Erythroblast (primary cell): ENCODE measurements around the gene TRAF1.

Source experiments
- DNase-seq, 2 experiments: peaks; one replicate each; lab custom pipeline; 2025; lab: John Stamatoyannopoulos, UW
- GATA1 ChIP-seq: IDR thresholded peaks from 2 replicates; pipeline ENCODE4 v1.6.1; 2011; ENCODE audit warnings: low read depth, mild to moderate bottlenecking, control low read depth, low read length, moderate library complexity
- POLR2A ChIP-seq: IDR thresholded peaks from 2 replicates; pipeline ENCODE4 v1.6.1; 2011; ENCODE audit warnings: mild to moderate bottlenecking, low read length

The TRAF1 gene

GRCh38 chr9:120948824-120949223 lies 22.2 kb upstream of the TRAF1 start:
- DNase-seq, result no peak
- TF ChIP-seq POLR2A, result no peak
- TF ChIP-seq GATA1, result no peak

GRCh38 chr9:120947222-120947621 lies 20.6 kb upstream of the TRAF1 start:
- no peak for DNase-seq
- no peak for TF ChIP-seq POLR2A

- DNase-seq, result no peak
- TF ChIP-seq POLR2A (no peak), GATA1 (no peak)
Observed at GRCh38 chr9:120946259-120946658, 19.7 kb upstream of the TRAF1 start.

DNA sequence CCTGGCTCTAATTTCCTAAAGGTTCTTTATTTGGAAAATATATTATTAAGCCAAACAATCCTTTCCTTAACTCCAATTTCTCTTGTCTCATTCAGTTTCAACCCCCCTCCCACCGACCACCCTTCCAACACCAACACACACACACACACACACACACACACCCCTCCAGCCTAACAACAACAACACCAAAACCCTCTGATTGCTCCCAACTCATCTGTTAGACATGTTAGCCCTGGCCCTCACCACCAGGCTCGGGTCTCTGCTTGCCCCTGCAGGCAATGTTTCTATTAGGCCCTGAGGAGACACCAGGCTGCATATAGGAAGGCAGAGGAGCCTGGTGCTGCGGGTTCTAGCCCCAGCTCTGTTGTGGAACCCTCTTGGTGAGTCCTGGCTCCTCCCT lies 18.4 kb upstream of the TRAF1 start:
- TF ChIP-seq GATA1 (no peak), POLR2A (no peak)
- DNase-seq, result no peak

- no peak for DNase-seq
- TF ChIP-seq GATA1 (no peak), POLR2A (no peak)
Observed at GRCh38 chr9:120944434-120944843, 17.8 kb upstream of the TRAF1 start.

DNA sequence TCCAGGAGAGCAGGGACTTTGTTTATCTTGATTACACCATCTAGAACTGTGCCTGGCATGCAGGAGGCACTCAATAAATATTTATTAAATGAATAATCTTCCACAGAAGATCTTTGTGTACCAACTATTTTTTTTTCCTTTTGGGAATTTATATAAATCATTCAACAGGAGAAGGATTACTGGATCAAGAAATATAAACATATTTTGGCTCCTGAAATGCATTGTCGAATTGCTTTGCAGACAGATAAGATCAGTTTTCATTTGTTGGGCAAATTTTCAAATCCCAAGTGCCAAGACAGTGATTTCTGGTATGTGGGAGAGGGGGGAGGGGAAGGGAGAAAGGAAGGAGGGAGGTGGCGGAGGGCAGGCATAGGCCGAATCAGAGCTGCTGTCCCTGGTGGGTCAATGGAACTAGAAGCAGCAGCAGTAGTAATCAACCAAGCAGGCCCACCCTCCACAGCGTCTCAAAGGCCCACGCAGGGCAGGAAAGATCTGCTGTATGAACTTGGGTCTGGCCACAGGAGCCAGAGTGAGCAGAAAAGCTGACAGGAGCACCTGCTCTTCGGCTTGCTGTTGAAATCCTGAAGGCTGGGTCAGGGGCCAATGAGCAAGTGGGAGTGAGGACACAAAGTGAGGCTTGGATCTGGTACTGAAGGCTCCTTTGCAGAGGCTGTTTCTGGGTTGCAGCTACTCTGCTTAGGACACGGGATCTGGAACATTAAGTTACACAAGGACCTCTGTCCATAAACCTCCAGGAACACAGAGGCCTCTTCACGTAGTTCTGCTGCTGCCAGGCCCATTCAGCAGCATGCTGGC lies 15.8 kb upstream of the TRAF1 start:
- DNase-seq, result no peak
- TF ChIP-seq GATA1 (no peak), POLR2A (no peak)

- TF ChIP-seq GATA1 (no peak), POLR2A (no peak)
- no peak for DNase-seq
Observed at GRCh38 chr9:120941046-120941770, 14.6 kb upstream of the TRAF1 start.

GRCh38 chr9:120940573-120940972 lies 14.0 kb upstream of the TRAF1 start:
- TF ChIP-seq GATA1 (no peak), POLR2A (no peak)
- no peak for DNase-seq

- no peak for TF ChIP-seq POLR2A
- no peak for TF ChIP-seq GATA1
- DNase-seq, result no peak
Observed at GRCh38 chr9:120938851-120939250, 12.3 kb upstream of the TRAF1 start.

GRCh38 chr9:120937596-120937995 lies 11.0 kb upstream of the TRAF1 start:
- no peak for DNase-seq
- TF ChIP-seq GATA1 (no peak), POLR2A (no peak)

GRCh38 chr9:120937127-120937526 lies 10.5 kb upstream of the TRAF1 start:
- no peak for DNase-seq
- no peak for TF ChIP-seq GATA1
- TF ChIP-seq POLR2A, result no peak

DNA sequence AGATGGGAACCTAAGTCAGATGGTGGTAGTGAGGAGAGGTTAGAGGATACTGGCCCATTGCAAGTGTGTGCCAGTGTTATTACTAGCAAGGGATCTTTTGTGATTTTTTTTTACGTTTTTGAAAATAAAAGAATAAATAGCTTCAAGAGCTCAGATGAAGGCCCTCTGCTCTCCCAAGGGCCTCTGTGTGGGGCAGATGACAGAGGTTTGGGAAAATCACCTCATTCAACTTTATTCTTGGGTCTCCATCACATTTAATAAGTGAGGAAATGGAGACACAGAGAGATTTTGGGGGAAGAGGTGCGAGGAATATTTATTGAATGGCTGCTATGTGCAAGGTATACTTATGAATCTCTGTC lies 10.1 kb upstream of the TRAF1 start:
- DNase-seq, result no peak
- no peak for TF ChIP-seq GATA1
- TF ChIP-seq POLR2A, result no peak

DNA sequence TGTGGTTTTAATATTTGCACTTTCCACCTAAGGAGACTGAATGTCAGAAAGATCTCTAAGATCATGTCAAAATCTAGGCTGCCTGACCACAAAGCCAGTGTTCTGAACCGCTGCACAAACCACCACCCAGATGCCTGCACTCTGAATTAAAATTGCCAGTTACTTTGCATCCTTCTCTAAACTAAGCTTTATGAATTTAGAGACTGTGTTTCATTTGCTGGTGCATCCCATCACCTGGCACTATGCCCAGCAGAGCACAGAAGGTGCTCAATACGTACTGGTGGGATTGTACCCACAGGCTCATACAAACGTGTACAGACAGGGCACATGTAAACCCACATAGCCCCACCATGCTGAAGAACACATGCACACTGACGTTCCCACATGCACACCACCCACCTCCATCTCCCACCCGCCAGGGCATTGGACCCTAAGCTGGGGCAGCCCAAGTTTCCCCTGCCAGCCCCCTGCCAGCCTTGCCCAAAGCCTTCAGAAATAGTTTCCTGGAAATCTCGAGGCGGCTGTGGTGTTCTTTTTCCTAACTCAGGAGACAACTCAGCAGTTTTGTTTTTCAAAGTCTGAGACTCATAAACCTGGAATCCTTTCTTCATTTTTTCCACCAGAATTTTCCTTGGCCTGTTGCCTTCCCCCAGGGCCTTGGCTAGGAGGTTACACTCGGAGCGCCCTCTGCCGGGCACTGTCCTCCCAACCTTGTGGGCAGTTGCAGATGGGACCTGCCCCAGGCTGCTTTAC lies 9.6 kb upstream of the TRAF1 start:
- DNase-seq, result peak; percentile 81 to 90
- no peak for TF ChIP-seq GATA1
- TF ChIP-seq POLR2A, result no peak

DNA sequence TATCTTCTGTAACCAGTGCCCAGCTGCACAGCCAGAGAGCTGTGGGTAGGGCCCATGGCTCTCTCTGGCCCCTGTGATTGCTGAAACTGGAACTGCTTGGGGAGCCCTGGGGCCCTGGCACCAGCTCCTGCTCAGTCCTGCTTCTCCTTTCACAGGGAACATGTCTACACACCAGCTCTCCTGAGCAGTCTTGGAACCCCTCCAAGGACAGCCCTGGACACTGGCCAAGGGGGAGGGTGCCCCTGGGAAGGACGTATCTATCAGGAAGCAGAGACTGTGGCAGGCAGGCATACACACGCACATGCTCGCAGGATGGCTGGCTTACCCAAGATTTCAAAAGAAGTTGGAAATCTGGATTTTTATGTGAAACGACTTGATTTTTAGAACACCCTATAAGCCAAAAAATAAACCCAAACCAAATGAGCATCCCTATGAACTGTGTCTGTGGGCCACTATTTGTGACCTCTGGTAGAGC lies 8.8 kb upstream of the TRAF1 start:
- no peak for TF ChIP-seq POLR2A
- no peak for TF ChIP-seq GATA1
- peak; percentile 82 to 87 for DNase-seq
